ENCODE measurements around the gene EDRF1.
"Not testable (repeated sequence)": the region's sequence is repeated elsewhere in the genome, so short reads cannot be mapped to it uniquely, and the experiment has no call there.

The EDRF1 gene, protein sequence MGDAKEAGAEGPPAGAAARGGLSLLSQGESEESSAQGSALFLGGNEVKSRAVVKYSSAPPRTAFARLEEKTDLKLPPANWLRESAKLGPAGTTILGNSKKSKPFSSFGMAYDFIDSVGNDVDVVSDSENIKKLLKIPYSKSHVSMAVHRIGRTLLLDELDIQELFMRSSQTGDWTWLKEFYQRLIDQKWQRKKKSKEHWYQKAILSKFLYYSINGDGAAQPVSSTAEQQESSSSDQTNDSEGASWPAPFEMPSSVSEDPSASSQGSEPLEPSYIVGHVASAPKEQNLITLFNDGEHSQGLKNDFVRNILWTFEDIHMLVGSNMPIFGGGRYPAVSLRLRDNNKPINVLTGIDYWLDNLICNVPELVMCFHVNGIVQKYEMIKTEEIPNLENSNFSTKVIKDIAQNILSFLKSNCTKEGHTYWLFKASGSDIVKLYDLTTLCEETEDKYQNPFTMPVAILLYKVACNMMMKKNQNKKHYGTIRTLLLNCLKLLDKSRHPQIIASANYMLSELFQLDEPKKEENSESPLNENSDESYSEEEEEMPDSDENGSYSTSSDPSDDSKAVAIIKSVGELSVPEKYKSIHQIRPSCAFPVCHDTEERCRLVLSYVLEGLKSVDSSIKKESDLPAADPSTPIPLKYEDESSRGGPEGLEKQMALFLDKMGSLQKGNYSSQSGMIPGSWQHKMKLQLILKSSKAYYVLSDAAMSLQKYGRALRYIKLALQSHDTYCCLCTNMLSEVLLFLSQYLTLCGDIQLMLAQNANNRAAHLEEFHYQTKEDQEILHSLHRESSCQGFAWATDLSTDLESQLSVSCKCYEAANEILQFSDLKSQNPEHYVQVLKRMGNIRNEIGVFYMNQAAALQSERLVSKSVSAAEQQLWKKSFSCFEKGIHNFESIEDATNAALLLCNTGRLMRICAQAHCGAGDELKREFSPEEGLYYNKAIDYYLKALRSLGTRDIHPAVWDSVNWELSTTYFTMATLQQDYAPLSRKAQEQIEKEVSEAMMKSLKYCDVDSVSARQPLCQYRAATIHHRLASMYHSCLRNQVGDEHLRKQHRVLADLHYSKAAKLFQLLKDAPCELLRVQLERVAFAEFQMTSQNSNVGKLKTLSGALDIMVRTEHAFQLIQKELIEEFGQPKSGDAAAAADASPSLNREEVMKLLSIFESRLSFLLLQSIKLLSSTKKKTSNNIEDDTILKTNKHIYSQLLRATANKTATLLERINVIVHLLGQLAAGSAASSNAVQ

DNA sequence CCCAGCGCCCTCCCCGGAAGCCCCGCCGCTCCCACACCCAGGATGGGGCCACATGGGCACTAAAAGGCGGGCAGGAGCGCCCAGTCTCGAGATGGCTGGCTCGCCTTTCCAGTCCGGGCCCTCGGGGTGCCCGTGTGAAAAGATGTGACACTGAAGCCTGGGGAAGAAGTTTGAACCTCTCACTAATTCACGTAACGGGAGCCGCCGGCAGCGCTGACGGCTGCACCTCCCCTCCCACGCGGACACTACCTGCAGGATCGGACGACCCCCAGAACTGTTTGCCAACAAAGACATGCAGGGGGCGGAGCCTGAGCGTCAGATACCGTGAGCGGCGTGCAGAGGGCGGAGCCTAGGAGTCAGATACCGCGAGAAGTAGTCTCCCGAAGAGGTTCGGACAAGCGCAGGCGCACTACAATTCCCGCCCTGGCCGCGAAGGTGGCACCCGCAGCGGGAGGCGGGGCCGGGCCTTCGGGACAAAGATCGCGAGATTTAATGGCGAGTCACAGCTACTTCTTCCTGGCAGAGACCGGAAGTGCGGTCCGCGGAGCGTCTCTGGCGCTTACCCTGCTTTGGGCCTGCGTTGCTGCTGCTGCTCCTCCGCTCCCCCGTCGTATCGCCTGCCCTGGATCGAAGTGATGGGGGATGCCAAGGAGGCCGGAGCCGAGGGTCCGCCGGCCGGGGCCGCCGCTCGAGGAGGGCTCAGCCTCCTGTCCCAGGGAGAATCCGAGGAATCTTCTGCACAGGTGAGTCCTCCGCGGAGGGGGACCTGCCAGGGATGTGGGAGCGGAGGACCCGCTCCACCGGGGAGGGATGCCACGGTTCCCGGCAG lies at the start of gene EDRF1:
Gene EDRF1 (plus strand): TSS at position 537 of the 829 bp plus-strand sequence. CDS start 99 bp downstream, at position 636.
- DNase-seq (ENCODE audit: low read depth, low spot score): peak; percentile 93

DNA sequence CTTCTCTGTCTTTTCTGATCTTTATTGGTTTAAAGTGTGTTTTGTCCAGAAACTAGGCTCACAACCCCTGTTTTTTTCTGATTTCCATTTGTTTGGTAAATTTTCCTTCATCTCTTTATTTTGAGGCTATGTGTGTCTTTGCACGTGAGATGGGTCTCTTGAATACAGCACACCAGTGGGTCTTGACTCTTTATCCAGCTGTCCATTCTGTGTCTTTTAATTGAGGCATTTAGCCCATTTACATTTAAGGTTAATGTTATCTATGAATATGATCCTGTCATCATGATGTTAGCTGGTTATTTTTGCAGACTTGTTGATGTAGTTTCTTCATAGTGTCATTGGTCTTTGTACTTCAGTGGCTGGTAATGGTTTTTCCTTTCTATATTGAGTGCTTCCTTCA lies 46.6 kb upstream of the EDRF1 start:
- DNase-seq (ENCODE audit: low read depth, low spot score): no peak

DNA sequence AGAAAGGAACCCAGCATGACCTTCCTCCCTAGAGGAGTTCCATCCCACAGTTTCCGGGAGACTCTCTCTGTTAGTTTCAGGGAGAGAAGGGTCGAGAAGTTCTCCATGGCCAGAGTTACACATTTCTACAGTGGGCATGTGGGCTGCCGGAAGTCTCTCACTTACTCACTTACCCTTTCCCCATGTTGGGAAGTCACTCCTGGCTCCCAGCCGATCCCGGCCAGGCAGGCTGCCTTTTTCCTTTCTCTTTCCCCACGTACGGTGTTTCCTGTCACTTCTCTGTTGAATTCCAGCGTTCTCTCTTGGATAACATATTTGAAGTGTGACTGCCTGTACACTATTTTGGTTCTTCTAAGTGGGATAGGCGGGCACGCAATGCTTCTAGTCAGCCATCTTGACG lies 40.1 kb upstream of the EDRF1 start:
- no peak for DNase-seq (ENCODE audit: low read depth, low spot score)

DNA sequence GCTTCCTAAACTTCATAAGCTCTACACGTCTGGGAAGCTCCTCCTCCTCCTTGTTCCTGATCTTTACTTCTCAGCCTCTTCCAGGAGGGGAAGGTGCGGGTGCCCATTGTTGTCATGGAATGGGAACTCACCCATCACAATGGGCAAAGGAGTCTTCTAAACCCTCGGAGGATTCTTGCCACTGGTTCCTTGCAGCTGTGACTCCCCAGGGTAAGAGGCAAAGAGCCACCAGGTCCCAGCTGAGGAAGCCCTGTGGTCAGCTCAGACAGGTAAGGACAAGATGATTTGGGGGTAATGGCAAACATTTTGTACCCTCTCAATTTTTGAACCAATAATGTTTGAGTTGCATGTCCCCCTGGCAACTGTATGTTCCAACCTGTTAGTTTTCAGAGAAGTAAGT lies 36.4 kb upstream of the EDRF1 start, which contains the start of gene TEX36:
Gene TEX36 (minus strand): TSS at position 101 of the 400 bp plus-strand sequence. CDS start 174 bp downstream, outside the sequence.
- DNase-seq (ENCODE audit: low read depth, low spot score): no peak

DNA sequence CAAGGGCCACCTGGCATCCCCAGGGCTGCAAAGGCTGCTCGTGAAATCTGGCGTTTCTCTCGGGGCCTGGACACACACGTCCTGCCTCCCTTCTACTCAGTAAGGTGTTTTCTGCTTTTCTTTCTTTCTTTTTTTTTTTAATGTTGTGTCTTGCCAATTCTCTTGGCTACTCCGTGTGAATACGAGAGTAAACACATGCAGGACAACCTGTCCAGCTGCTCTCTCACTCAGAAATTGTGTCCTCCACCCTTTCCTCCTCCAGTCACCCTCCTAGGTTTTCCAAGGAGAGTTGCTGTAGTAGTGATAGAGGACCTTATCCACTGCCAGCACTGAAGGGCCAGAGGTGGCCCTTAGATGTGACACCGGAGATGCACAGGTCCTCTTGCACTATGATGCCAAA lies 35.7 kb upstream of the EDRF1 start:
- DNase-seq (ENCODE audit: low read depth, low spot score): no peak

DNA sequence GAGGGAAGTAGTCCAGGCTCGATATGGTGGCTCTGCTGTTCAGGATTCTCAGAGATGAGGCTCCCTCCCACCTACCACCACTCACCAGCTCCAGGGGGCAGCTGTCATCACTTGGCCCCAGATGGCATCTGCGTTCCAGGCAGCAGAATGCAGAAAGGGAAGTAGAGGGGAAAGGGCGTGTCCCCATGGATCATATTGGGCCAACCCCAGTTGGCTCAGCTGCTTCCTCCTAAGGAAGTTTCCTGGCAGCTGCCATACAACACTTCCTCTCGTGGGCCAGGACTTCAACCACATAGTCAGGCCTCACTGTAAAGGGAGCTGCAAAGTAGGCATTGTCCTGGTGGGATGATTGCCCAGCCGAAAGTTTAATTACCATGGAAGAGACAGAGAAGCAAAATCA lies 34.9 kb upstream of the EDRF1 start:
- no peak for DNase-seq (ENCODE audit: low read depth, low spot score)

DNA sequence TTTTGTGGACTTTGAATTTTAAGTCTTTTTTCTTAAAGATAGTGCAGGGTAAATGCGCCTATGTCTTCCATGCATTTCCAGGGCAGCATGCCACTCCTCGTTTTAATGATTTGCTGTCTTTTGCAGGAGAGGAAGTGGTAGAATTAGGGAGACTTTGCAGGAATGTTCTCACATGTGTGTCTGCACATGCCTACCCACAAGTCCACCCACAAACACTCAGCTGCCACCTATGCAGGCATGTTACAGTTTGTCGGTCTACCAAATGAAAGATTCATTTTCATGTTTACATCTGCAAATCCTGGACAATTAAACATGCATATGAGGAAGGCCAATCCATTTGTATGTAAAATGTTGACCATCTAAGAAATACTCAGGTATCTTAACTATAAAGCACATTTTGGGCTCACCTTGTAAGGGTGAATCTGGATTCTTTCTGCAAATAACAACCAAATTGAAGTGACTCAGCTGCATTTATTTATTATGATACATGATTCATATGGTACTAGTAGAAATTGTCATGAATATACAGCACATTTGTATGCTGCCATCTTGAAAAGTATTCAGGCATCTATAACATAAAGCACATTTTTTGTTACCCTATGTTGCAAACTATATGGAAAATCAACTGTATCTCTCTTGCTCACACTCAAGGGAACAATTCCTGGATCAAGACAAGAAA lies 31.9 kb upstream of the EDRF1 start:
- DNase-seq (ENCODE audit: low read depth, low spot score): no peak

DNA sequence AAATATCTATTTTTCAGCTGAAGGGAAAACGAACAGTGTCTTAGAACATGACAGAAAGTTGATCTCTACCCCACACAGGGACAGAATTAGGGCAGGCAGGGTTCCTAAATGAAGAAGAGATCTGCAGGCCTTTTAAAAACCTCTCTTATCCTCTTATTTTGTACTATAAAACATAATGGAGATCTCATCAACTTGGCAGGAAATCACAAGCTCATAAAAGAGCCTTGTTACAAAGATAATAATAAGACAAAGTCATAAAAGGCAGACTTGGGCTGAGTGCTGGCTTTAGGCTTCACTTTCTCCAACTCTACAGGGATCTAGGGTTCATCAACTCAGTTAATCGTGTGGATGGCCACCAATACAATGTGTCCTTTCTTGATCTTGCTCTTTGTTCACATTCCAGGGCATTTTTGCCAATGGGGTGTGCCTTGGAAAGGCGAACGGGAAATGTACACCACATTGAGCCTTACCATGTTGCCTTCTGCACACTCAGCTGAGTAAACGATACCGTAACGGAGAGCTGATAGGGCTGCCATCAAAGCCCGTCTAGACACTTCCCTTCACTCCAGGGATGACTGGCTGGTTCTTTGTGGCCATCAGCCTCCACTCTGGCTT lies 29.4 kb upstream of the EDRF1 start:
- no peak for DNase-seq (ENCODE audit: low read depth, low spot score)

DNA sequence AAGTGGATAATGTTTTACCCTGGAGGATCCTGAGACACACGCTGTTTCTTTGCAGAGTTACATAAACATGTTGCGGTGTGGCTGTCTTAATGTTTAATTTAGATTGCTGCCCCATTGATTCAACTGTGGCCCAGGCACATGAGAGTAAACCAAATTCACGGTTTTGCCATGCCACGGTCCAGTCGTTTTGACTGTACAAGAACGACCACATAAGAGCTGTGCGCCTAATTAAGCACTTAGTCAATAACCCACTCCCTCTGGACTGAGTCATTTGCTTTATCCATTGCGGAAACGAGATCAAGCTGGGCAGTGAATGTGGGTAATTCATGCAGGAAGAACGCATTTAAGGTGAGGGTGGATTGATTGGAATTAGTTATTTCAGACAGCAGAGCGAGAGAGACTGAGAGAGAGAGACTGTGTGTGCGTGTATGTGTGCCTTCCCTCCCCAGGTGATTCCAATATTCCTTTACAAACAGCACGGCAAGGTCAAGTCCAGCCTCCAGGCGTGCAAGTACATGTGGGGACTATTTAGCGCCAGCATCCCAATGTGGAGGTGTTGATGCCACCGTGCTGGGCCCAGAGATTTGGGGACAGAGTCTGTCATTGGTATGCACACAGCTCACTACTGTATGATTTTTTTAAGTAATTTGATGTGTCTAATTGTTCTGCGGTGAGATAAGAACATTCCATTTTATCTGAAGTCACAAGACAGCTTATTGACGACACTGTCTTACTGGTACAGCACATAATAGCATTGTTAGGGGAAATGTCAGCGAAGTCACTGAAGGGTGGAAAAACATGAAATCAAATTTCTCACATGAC lies 28.1 kb upstream of the EDRF1 start:
- no peak for DNase-seq (ENCODE audit: low read depth, low spot score)

DNA sequence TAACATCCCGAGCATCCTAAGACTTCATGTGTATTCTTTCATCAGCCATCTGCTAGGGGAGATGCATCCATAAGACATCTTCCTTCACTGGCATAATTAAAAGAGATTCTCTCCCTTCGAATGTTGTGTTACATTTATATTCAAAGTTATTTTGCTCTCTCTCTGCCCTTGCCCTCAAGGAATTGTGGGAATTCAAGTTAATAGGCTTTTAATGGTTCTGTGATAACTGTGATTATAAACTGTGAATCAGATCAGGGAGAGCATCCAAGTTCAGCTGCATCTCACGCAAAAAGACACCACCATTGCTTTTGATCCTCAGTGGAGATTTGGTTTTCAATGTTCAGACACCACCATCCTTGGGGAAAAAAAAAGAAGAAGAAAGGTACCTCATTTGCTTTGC lies 27.3 kb upstream of the EDRF1 start:
- no peak for DNase-seq (ENCODE audit: low read depth, low spot score)

DNA sequence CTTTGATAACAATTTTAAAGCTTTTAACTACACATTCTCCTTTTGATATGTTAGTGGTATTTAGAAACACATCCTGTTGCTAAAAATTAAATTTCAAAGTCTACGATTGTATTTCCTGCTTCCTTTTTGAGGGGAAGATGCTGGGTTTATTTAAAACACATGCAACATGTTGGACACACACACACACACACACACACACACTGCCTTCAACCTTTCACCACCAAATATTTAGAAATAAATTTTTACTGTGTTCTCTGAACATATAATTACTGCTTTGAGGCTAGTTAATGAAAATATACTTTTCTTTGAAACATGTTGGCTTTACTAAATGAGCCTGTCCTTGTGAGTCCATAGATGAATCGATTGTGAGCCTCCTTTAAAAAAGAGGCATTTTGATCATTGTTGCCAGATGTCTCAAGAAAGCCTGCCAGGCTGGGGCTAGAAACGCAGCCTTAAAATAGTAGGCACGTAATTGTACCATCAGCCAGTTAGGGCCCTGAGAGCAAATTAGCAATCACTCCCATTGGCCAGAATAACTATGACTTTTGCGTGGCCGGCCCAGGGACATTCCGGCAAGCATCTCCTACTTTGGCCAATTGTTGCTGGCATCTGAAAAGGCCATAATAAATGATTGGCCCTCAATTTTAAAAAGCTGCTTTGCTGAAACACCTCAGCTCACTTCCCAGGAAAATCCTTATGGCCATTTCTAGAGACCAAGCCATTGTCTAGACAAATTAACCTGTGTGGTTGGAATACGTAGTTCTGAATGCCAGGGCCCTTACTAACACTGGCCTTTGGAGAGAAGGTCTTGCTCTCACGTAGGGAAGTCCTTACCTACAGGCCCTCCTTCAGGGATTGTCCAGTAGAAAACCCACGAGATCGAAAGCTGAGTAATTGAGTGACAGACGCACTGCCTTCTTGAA lies 26.6 kb upstream of the EDRF1 start:
- DNase-seq (ENCODE audit: low read depth, low spot score): no peak

DNA sequence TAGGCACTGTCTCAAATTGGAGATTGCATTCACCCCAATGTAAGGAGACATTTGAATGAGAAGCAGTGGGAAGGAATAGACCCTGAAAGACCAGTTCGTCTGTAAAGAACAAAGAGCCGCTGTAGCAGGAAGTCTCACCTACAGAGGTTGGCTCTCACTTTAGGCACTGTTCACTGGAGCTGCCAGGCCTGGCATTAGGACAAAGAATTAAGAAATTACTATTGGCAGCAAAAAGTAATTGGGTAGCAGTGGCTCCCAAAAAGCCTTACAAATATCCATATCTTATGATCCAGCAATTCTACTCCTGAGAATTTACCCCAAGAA lies 26.0 kb upstream of the EDRF1 start:
- DNase-seq (ENCODE audit: low read depth, low spot score): no peak

DNA sequence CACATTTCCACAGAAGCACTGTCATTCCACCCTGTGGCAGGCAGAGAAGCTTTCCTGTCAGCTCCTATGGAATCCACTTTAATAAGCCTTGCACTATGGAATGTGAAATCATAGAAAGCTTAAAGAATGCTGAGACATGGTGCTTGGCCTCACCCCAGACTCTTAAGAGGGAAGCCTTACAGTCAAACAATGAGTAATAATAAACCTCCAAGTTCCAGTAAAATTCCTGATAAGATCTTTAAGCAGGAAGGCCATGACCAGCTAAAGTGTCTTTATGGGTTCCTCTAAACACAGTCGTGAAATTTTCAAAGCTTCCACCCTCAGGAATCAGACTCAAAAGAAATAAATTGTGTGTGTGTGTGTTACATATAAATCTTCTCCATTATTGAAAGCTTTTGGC lies 24.6 kb upstream of the EDRF1 start:
- no peak for DNase-seq (ENCODE audit: low read depth, low spot score)

DNA sequence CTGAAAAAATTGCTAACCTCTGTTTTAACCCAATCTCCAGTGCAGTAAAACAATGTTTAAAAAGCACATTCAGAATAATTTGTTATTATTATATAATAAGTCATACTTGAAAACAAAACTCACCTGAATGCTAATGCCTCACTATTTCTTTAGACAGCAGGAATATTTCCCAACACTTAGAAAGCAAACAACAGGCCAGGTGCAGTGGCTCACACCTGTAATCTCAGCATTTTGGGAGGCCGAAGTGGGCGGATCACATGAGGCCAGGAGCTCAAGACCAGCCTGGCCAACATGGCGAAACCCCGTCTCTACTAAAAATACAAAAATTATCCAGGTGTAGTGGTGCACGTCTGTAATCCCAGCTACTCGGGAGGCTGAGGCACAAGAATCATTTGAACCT lies 22.6 kb upstream of the EDRF1 start:
- DNase-seq (ENCODE audit: low read depth, low spot score): not testable (repeated sequence)

DNA sequence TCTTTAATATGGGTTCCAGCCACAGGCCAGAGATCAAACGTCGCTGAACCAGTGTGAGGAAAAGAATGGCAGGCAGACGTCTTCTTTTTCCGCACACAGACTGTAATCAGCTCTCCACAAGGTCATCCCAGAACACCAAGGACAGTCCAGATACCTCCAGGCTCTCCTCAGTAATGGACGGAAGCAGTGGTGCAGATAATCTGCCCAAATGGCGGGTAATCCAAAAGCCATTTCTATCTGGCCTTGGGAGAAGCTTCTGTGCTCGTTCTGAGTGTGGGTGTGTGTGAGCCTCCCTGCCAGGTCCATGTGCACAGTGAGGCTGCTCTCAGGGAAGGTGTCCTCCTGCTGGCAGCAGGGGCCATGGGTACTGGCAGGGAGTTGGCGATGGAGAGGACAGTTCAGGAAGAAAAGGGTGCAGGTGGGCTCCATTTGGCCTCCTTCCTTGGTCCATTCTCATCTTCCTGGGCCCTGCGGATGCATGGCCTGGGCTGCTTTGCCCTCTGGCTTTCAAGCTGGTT lies 21.0 kb upstream of the EDRF1 start:
- DNase-seq (ENCODE audit: low read depth, low spot score): no peak

DNA sequence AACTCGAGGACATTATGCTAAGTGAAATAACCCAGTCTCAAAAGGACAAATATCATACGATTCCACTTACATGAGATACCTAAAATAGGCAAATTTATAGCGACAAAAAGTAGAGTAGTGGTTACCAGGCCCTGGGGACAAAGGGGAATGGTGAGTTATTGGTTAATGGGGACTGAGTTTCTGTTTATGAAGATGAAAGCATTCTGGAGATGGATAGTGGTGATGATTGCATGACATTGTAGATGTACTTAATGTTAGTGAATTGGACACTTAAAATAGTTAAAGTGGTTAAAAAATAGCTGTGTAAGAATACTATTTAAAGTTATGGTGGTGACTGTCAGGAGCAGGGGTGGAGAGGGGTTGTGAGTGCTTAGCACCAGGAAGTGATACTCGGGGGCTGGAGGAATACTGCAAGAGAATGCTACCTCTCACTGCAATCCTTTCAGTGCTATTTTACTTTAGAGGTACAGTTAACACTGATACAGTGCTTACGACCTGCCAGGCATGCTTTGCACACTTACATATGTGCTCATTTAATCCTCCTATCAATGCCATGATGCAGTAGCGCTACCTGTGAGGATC lies 19.9 kb upstream of the EDRF1 start:
- DNase-seq (ENCODE audit: low read depth, low spot score): no peak

DNA sequence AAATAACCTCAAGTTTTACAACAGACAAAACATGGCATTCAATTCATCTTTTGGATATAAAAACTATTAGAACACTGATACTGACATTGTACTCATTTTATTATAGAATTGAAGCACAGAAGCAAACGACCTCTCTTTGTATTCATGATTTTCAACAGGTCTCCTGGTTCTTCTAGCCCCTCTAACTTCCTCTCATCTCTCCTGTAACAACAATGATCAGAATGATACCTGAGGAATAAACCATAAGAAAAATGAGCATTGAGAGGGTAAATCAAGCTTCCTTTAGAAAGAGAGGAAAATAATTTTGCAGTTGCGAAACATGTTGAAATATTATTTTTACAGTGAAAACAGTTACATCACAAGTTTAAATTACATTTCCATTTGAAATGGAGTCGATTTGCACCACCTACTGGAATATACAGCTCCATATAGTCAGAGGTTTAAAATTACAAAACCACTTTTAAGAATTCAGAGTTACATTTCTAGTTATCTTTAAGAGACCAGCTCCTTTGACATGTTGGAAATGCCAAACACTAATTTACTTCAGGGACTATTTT lies 19.1 kb upstream of the EDRF1 start:
- no peak for DNase-seq (ENCODE audit: low read depth, low spot score)
